ENCODE measurements around the gene ZNF483.
A peak's percentile ranks its signal among the peaks of the same experiment; 100 is the strongest.

- peak; percentile 78 to 79 for TF ChIP-seq POLR2A (IDR thresholded peaks at IDR 0.05)
- no peak for TF ChIP-seq CTCF (IDR thresholded peaks at IDR 0.05)
Measured at GRCh38 chr9:111525056-111525977, at the start of gene ZNF483.
